Lung (tissue), 12 donors: ENCODE measurements around the gene SHANK3. TPM values are rescaled to one million over a fixed set of nuclear protein-coding genes. Genes with fewer than 3 reads are reported as not detected.

Experiments used
- ATAC-seq: fragments of 200-7000 bp; cut with Tn5 transposase; one replicate; pipeline ENCODE4 v1.9.1; 2020; ENCODE audit warnings: moderate number of reproducible peaks; ENCODE audit not compliant: insufficient read depth, low FRiP score
- DNase-seq, 3 donors: peaks; one replicate each; pipeline ENCODE4 v3.0.0-alpha.2; 2013 to 2017
- H3K27ac ChIP-seq, 2 donors: one replicate each; pipeline ENCODE4 v1.5.1; 2013; ENCODE audit warnings: mild to moderate bottlenecking in 2 of 2, moderate library complexity in 2 of 2, control low read depth in 1 of 2, inconsistent platforms in 1 of 2, low read depth in 1 of 2, low read length in 1 of 2
- H3K27me3 ChIP-seq, 3 donors: one replicate each; pipeline ENCODE4 v1.5.1; 2013; ENCODE audit warnings: low read length in 2 of 3; ENCODE audit not compliant: control insufficient read depth in 3 of 3, insufficient read depth in 3 of 3
- H3K36me3 ChIP-seq, 4 donors: one replicate each; pipeline ENCODE4 v1.5.1; 2013; ENCODE audit warnings: low read length in 4 of 4, mild to moderate bottlenecking in 1 of 4, moderate library complexity in 1 of 4; ENCODE audit not compliant: control insufficient read depth in 4 of 4, insufficient read depth in 4 of 4
- H3K4me1 ChIP-seq, 5 donors: one replicate each; pipeline ENCODE4 v1.5.1; 2013; ENCODE audit warnings: low read length in 5 of 5, mild to moderate bottlenecking in 2 of 5, moderate library complexity in 1 of 5; ENCODE audit not compliant: control insufficient read depth in 5 of 5, insufficient read depth in 5 of 5
- H3K4me3 ChIP-seq: one replicate; pipeline ENCODE4 v1.5.1; 2013; ENCODE audit warnings: mild to moderate bottlenecking, control low read depth, moderate library complexity
- H3K9ac ChIP-seq, 2 donors: one replicate each; pipeline ENCODE4 v1.5.1; 2013; ENCODE audit warnings: low read length in 2 of 2, control low read depth in 1 of 2; ENCODE audit not compliant: insufficient read depth in 1 of 2
- H3K9me3 ChIP-seq, 4 donors: one replicate each; pipeline ENCODE4 v1.5.1; 2013; ENCODE audit warnings: low read length in 3 of 4, mild to moderate bottlenecking in 1 of 4, moderate library complexity in 1 of 4; ENCODE audit not compliant: control insufficient read depth in 4 of 4, insufficient read depth in 3 of 4
- WGBS, 2 donors: extraction: QIAGEN DNeasy Blood & Tissue Kit; methylation state at CpG; one replicate each; pipeline ENCODE4 v1.1.7; 2013; 5-methylcytosine and 5-hydroxymethylcytosine counted together
- polyA plus RNA-seq, 2 donors: library from polyadenylated mRNA; stranded (reverse); fragments of 200-250 nt; gene quantifications; one replicate each; pipeline ENCODE4 v1.2.1, GENCODE V29; 2013
- total RNA-seq, 2 donors: library from RNA; depleted of rRNA in 1 of 2; stranded (reverse); fragments of >200 nt in 1 of 2; gene quantifications; one replicate each; pipeline ENCODE4 v1.2.1, GENCODE V29; 2014 to 2021
- TF ChIP-seq, protein P1 (sequence below): IDR thresholded peaks from 2 replicates; pipeline ENCODE4 v1.5.1; 2012; ENCODE audit warnings: mild to moderate bottlenecking; ENCODE audit errors: control extremely low read depth, extremely low read depth
- donor health status: control.
- donor health status: control.
- donor health status: Bipolar disorder and iron deficiency.
- donor health status: healthy.
- donor health status: DM: yes; HTN: yes; CAD: no.

SHANK3 gene
- total and polyA plus RNA-seq, 4 donors: 15.5 to 44.0 (median 22.8) TPM

DNA sequence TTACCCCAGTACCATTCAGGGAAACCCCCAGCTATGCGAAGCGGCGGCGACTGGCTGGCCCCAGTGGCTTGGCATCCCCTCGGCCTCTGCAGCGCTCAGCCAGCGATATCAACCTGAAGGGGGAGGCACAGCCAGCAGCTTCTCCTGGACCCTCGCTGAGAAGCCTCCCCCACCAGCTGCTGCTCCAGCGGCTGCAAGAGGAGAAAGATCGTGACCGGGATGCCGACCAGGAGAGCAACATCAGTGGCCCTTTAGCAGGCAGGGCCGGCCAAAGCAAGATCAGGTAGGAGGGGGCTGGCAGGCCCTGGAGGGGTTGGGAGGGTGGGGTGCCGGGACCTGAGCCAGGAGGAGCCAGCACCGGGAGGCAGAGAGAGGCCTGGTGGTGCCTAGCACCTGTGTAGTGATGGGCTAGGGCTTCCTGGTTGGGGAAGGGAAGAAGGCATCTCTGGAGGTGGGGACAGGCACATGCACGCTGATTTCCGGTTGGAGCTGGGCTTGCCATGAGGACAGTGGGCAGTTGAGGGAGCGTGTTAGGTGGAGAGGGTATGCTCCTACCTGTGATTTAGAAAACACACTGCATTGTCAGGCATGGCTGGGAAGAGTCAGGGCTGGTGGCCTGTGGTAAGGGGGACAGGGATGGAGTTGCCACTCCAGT, 22.3 kb downstream of the SHANK3 start:
- no peak overlapping the region for H3K9ac ChIP-seq
- ATAC-seq (no peak), DNase-seq (no peak)
- H3K9me3 ChIP-seq: peaks cover 0 to 3% (median 0%) of the 10 kb centered on the region in 4 donors
- WGBS, 2 donors: 87 to 94% methylated on average over 18 of the region's 18 CpGs
- H3K4me3 ChIP-seq: no peak overlapping the region
- H3K4me1 ChIP-seq: peaks cover 0 to 4% (median 0%) of the 10 kb centered on the region in 5 donors
- TF ChIP-seq, protein P1, sequence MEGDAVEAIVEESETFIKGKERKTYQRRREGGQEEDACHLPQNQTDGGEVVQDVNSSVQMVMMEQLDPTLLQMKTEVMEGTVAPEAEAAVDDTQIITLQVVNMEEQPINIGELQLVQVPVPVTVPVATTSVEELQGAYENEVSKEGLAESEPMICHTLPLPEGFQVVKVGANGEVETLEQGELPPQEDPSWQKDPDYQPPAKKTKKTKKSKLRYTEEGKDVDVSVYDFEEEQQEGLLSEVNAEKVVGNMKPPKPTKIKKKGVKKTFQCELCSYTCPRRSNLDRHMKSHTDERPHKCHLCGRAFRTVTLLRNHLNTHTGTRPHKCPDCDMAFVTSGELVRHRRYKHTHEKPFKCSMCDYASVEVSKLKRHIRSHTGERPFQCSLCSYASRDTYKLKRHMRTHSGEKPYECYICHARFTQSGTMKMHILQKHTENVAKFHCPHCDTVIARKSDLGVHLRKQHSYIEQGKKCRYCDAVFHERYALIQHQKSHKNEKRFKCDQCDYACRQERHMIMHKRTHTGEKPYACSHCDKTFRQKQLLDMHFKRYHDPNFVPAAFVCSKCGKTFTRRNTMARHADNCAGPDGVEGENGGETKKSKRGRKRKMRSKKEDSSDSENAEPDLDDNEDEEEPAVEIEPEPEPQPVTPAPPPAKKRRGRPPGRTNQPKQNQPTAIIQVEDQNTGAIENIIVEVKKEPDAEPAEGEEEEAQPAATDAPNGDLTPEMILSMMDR: no peak
- peaks cover 0 to 18% (median 1%) of the 10 kb centered on the region in 4 donors for H3K36me3 ChIP-seq
- no peaks in the 10 kb centered on the region for H3K27me3 ChIP-seq
- no peak overlapping the region for H3K27ac ChIP-seq

DNA sequence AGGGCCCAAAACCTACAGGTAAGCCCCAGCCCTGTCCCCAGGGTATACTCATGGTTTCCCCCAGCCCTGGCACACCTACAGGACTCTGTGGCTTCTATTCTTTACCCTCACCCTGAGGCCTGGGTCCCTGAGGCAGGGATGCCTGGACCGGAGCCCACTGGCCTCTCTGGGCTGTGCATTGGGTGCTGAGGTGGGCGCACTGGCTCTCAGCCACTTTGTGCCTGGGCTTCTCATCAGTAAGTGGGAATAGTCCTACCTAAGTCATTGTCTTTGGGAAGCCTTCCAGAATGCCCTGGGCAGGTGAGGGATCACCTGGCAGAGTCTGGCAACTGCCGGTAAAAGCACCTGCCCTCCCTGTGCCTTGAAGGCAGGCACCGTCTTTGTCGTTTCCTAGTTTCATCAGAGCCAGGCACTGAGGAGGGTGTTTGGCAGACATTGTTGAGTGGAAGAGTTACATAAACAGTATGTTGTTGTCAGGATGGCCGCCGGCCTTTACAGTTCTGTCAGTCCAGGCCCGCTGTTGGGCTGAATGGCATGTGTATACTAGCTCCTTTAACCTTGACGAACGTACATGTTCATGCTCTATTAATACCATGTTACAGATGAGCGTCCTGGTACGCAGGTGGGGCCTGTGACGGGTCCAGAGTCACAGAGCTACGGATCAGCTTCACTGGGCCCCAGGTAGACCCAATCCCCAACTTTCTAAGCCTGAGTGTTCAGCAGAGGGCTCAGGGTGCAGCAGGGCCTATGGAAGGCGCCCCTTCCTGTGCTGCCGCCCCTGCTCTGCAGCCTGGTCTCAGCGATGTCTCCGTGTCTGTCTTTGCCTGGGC, 23.0 kb downstream of the SHANK3 start:
- peaks cover 0 to 4% (median 0%) of the 10 kb centered on the region in 5 donors for H3K4me1 ChIP-seq
- no peak overlapping the region for H3K27ac ChIP-seq
- no peaks in the 10 kb centered on the region for H3K27me3 ChIP-seq
- no peak for ATAC-seq
- H3K36me3 ChIP-seq: peaks cover 0 to 18% (median 1%) of the 10 kb centered on the region in 4 donors
- DNase-seq: no peak
- no peak overlapping the region for H3K9ac ChIP-seq
- WGBS, 2 donors: 83 to 87% methylated on average over 18 of the region's 18 CpGs
- H3K9me3 ChIP-seq: peaks cover 0 to 3% (median 0%) of the 10 kb centered on the region in 4 donors
- TF ChIP-seq, protein P1: no peak
- H3K4me3 ChIP-seq: no peak overlapping the region

GRCh38 chr22:50696251-50696798, 23.7 kb downstream of the SHANK3 start:
- TF ChIP-seq, protein P1: no peak
- Histone ChIP-seq H3K36me3 (peaks cover 0 to 18% (median 1%) of the 10 kb centered on the region in 4 donors), H3K9ac (no peak overlapping the region), H3K9me3 (peaks cover 0 to 3% (median 0%) of the 10 kb centered on the region in 4 donors), H3K4me1 (peaks cover 0 to 6% (median 0%) of the 10 kb centered on the region in 5 donors), H3K27ac (no peak overlapping the region), H3K27me3 (no peaks in the 10 kb centered on the region), H3K4me3 (no peak overlapping the region)
- 65 to 86% methylated on average over 21 of the region's 21 CpGs for WGBS, 2 donors
- DNase-seq: no peak
- ATAC-seq: no peak
